ENCODE data around the gene FOXP1.
"Not testable (repeated sequence)": the region's sequence is repeated elsewhere in the genome, so short reads cannot be mapped to it uniquely, and the experiment has no call there.

Gene FOXP1

DNA sequence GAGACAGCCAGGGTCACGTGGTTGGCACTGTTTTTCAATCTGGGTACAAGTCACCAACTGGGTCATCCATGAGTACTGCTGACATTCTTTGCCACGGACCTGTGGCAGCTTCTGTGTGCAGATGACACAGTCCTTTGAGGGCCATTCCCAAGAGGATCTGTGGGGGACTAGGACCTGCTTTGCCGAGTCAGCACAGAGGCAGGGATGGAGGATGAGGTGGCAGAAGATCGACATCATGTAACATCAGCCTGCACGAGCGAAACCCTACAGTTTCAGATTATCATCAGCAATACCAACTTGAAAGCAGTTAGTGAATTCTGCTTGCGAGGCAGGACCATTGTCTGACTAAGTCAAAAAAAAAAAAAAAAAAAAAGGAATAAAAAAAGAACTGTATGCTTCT, 227.7 kb downstream of the FOXP1 start:
- no peak for DNase-seq

DNA sequence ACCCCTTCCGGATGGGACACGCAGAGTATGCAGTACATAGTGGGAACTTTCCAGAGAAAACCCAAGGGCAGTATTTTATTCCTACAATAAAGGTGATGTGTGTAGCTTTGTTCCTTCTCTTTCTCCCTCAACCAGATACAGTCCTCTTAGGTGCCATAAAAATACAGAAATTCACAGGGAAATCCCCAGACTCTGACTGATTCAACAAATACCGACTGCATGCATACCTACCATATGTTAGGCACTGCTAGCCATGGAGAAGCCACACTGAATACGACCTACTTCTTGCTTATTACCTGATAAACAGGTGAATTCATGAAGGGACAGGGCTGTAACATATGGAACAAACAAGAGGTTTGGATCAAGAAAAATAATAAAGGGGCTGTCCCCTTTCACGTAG, 228.5 kb downstream of the FOXP1 start:
- no peak for DNase-seq

DNA sequence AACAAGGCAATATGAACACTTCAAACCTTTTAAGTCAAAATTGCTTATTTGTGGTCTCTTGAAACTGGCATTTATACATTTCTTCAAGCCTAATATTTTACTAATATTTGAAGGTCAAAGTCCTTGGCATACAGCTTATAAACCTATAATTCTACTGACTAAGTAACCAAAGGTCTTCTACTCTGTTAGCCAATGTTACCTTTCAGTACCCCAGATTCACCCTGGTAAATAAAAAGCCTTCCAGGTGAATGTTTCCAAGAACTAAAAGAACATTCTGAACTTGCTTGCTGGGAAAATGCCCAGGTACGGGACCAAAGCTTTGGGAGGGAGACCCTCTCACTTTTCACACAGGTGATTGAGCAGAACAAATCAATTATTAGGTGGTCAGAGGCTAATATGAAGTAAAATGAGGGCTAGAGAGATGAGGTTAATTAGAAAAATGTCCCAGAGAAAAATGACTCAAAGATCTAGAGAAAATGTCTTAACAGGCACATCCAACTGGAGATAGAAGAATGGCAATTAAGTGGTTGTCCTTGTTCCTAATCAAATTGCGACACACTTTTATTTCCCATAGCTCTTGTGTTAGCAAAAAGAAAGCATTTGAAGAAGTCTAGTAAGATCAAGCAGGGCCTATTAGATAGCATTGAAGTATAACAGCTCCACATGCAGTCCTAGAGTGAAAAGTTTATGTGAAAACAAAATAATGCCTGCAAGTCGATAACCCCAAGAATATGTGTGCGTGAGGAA, 232.0 kb downstream of the FOXP1 start:
- no peak for DNase-seq

DNA sequence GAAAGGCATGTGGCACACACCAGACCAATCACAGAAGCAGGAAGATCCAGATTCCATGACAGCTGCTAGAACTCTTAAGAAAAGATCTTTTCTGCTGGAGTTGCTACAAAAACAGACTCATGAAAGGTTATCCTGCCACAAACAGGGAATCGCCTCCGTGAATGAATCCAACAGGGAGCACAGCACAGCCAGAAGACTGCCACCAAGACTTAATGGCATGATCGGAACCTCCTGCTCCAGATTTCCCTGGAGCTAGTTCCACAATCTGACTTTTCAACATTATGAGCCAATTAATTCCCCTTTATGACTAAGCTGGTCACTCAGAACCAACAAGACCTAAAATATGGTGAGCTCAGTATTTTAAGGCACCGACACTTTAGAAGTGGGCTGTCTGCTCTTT, 232.5 kb downstream of the FOXP1 start:
- DNase-seq = no peak

DNA sequence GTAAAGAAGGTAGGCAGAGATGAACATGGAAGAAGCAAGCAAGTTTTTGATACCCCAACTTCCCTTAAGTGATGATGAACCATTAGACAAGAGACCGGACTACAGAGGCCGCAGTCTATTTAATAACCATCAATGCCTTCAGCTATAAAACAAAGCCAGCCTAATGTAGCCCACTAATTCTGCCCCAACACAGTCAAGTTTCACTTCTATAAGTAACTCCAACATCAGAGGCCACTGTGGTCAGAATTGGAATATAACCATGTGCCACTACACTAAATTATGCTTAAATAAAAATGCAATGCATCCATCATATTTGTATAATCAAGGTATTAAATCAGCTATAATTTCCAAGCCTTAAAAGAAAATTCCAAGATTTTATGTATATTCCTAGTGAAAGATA, 234.7 kb downstream of the FOXP1 start:
- no peak for DNase-seq

DNA sequence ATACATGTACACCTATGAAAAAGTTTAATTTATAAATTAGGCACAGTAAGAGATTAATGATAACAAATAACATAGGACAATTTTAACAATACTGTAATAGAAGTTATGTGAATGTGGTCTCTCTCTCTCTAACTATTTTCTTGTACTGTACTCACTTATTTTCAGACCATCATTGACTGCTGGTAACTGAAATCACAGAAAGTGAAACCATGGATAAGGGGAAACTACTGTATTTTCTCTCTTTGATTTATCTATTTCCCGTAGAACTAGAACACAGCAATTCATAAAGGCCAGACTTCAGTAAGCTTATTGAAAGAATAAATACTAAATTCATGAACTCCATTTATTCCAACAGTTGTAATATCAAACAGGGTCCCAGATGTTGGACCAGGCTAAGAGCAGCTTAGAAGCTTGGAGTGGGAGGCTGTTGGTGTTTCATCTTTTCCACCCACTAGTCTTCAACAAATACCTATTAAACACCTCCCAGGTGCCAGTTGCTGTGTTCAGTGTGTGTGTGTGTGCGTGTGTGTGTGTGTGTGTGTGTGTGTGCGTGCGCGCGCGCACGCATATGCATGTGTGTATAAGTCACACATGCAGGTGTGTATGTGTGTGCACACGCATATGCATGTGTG, 235.4 kb downstream of the FOXP1 start:
- no peak for DNase-seq

DNA sequence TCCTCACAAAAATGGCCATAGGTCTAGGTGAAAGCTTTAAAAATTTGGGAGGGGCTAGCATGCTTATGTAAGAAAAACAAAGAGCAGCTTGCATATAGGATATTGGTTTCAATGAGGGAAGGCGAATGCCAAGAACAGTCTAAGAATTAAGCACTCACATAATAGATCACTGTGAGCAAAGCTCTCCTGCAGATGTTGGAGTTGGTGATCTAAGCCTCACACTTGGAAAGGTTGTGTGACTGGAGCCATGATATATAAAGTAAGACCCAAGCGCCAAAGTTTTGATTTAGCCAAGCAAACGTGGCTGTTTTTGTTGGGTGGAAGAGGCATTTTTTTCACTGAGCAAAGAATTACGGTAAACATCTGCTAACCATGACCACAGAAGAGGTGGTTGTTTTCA, 237.5 kb downstream of the FOXP1 start:
- DNase-seq = no peak

DNA sequence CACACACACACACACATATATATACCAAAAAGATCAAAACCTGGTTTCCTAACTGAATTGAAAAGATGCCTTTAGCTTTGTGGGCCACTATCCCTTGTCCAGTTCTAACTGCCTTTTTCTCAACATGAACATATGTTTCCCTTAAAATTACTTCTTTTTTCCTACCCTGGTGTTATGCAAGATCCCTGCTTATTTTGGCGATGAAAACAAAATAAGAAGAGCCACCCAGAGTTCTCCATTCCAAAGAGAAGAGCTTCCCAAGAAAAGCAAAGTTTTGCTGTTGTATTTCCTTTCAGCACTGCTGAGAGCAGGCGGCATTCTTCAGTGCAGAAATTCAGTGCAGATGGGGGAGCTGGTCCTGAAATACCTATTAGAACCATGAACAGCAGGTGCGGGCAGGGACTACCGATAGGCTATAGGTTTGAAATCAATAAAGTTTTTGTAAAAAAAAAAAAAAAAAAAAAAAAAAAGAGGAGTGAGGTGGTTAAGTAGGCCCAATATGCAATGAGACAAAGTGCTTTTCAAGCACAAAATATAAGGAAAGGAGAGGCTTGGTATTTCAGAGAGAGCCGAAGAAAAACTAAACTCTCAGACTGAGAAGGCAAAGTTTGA, 238.0 kb downstream of the FOXP1 start:
- no peak for DNase-seq

DNA sequence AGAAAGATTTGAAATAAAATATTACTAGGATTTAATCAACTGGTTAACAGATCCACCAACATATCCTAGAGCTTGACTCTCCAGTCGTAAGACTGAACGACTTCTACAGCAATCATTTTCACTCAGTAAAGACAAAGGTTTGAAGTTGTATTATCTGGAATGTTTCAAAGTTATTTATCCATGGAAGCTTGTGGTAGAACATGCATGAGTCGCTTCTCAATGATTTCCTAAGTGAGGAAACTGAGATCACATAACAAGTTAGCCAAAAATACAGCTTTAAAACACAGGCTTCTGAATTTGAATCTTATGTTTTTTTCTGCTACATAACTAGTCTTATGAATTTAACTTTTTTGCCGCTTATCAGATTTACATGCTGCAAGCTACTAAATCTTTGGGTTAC, 241.8 kb downstream of the FOXP1 start:
- DNase-seq = peak; percentile 66

DNA sequence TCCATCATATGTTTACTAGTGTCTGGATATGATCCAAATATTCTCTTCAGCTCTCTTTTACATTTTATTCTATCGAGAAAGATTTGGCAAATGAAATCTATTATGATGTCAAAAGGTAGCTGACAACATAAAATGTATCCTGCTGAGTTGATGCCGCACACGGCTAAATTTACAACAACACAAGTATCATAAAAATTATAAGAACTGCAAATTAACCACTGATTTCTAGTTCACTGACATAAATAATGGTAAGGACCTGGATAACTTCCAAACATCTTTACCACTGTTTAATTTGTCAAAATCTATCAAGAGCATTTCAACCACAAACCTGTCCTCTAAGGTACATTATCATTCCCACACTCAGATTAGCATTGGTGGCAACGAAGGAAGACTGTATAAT, 244.5 kb downstream of the FOXP1 start:
- no peak for DNase-seq

DNA sequence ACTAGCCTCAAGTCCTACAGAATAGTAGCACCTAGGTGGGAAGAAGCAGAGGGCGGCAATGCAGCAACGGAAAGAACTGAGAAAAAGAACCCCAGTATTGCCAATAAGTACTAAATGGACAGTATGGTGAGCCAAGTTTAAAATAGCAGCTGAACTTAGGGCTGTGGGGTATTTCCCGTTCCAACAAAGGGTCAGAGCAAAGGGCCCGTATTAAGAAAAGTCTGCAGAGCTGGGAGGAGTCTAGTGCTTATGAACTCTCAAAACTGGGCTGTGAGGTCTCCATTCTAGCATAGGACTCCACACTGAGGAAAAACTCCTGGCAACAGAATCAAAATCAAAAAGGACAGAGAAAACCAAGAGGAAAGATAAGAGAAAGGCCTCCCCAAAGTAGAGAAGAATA, 250.7 kb downstream of the FOXP1 start:
- no peak for DNase-seq

DNA sequence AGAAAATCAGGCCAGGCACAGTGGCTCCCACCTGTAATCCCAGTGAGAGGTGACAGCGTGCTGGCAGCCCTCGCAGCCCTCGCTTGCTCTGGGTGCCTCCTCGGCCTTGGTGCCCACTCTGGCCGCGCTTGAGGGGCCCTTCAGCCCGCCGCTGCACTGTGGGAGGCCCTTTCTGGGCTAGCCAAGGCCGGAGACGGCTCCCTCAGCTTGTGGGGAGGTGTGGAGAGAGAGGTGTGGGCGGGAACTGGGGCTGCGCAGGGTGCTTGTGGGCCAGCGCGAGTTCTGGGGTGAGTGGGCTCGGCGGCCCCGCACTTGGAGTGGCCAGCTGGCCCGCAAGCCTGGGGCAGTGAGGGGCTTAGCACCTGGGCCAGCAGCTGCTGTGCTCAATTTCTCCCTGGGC, 252.6 kb downstream of the FOXP1 start:
- DNase-seq = no peak

DNA sequence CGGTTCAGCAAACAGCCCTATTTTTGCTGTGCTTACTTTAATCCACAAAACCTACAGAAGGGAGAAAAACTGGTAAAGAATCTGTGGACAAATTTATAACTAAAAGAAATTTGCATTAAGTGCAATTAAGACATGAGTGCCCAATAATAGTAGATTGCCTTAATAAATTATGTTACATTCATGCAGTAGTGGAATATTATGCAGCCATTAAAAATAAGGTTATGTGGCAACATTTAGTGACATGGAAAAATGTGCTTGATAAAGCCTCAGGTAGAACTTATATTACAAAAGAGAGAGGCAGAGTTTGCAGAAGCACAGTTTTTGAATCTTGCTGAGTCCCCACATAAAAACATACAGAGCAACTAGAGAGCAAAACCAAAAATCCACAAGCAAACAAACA, 253.0 kb downstream of the FOXP1 start:
- DNase-seq = no peak

DNA sequence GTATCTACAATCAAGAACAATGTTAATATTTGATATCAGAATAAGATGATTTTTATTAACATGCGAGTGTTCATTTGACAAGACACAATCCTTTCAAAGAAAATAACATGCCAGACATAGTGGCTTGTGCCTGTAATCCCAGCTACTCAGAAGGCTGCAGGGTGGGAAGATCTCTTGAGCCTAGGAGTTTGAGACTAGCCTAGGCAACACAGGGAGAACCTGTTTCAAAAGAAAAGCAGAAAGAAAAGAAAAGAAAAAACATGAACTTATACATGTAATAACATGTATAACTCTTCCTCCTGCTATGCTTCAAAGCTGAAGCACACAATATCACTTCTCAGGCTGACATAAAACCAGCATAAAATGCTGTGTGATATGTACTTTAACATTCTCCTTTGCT, 253.7 kb downstream of the FOXP1 start:
- no peak for DNase-seq

DNA sequence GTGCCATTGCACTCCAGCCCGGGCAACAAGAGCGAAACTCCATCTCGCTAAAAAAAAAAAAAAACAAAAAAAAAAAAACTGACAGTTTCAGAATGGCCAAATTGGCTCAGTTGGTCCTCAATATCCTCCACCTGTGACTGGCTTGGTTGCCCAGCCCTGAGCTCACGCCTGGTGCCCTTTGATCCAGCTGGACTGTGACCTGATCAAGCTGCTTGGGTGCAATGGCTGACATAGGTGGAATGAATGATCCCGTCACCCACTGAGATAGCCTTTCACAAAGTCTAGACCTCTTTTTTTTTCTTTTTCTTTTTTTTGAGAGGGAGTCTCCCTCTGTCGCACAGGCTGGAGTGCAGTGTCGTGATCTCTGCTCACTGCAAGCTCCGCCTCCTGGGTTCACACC, 254.6 kb downstream of the FOXP1 start:
- DNase-seq = no peak

DNA sequence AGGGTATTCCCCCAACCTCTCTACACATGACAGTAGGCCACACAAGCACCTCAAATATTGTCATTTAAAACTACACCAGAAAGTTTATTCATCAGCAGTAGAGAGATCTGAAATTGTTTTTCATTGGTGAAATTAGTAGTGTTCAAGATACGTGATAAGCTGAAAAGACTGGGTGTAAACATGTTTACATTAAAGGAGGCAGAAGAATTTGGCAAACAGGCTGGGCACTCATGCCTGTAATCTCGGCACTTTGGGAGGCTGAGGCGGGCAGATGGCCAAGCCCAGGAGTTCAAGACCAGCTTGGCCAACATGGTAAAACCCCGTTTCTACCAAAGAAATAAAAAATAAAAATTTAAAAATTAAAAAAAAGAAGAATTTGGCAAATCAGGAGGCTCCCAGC, 255.6 kb downstream of the FOXP1 start:
- no peak for DNase-seq

DNA sequence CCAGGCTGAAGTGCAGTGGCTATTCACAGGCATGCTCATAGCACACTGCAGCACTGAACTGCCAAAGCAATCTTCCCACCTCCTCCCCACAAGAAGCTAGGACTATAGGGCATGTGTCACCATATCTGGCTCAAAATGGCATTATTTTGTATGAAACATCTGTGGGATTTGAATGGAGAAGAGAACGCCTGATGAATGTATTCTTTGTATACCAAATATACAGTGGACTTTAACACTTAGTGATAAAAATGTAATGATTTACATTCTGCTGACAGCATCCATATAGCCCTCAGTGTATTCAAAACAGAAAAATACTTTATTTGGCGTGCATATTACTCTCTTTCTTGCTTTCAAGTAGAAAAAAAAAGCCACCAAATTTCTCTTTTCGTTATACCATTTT, 257.8 kb downstream of the FOXP1 start:
- DNase-seq = no peak

DNA sequence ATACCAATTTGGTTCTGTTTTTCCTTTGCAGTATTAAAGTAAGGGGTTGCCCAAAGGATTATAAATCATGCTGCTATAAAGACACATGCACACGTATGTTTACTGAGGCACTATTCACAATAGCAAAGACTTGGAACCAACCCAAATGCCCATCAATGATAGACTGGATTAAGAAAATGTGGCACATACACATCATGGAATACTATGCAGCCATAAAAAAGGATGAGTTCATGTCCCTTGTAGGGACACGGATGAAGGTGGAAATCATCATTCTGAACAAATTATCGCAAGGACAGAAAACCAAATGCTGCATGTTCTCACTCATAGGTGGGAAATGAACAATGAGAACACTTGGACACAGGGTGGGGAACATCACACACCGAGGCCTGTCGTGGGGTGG, 259.3 kb downstream of the FOXP1 start:
- DNase-seq = not testable (repeated sequence)

DNA sequence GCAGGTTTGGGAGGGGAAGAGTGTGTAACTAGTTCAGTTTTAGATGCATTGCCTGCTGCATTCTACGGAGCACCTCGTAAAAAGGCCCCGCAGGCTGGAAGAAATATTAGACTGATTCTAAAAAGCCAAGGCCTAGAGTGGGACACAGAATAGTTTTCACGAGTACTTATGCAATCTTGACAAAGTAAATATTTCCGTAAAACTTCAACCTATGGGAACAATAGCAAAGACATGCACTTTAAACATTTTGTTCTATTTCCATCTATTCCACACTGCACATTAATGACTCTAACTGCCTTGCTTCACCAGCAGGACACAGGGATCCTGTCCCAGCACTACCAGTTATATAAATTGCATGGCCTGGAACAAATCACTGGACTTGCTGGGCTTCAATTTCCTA, 260.0 kb downstream of the FOXP1 start:
- no peak for DNase-seq

DNA sequence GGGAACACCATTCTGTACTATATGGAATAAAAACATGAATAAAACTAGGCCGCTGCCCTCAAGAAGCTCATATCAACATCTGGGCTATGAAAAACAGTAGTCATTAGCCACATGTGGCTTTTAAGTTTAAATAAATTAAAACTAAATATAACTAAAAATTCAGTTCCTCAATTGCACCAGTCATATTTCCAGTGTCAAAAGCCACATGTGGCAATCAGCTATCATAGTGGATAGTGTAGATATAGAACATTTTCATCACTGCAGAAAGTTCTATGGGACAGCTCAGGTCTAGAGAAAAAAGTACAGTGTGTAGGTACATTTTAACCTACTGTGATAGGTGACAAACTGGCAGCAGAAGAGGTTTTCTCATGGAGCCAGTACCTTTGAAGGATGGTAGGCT, 261.4 kb downstream of the FOXP1 start:
- DNase-seq = no peak

DNA sequence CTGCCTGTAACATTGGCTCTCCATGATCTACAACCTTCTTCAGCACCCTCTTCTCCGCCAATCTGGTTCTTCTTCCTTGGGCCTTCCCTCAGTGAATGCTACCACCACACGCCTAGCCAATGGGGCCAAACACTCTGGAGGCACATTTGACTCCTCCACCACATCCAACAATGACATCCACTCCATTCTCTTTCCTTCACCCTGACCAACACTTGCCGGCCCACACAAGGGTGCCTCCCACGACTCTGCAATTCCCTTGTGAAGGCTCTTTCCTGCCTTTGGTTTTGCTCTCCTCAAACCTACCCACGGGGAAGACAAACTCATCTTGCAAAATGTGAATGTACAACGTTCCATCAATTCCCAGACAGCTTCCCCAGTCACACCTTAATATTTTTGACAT, 263.8 kb downstream of the FOXP1 start:
- no peak for DNase-seq

DNA sequence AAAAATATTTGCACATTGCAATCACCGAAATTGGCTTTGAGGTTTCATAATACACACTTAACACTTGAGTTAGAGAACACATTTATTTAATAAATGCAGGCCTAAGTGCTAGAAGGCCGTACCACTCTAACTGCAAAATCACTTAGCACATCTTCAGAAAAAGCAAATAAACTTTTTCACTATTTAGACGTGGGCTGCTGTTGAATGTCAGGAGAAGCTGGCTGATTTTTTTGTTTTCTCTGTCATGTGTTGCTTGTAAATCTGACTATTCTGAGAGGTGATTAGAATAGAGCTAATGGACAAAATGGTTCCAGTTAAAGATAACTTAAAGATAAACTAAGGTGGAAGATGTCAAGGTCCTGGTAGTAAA, 265.1 kb downstream of the FOXP1 start:
- no peak for DNase-seq

DNA sequence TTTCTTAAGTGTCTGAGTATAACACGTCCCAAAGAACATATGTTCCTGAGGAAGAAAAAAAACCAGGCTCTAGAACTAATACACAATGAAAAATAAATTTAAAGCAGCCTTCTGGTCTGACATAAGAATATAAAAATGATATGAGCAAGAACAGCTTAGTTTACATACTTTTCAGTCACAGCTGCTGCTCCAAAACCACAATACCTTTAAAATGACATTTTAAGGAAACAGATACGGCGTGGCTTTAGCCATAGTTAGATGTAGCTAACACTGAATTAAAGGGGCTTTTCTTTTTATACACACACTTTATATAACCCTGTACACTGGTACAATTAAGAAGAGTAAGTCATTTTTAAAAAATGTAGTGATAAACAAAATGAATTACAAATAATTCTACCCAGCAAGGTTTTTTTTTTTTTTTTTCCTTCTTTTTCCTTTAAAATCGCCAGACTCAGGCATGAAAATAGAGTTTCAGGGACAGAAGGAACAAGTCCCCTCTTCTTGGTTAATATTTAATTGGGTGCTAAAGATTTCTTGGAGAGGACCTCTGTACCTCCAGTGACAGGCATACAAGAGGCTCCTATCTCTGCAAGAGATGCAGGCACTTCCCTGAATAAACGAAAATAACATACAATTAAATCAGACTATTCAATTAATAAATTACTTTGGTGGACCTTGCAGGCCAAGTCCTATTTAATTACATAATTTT, 265.6 kb downstream of the FOXP1 start:
- no peak for DNase-seq

DNA sequence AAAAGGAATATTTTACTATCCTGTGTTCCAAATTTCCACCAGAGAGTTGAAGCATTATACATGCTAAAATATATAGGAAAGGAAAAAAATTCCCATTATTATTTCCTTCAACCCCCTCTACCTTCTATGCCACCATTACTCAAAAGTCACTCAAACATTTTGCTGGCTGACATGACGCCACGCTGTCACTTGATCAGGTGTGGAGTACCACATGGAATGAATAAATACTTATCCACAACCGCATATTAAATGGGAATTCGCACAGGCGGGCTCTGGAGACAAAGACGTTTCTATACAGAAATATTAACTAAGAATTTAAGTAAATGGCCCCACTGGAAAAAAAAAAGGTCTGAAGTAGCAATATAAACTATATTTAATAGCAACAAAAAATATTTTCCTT, 266.4 kb downstream of the FOXP1 start:
- DNase-seq = no peak
